GM23338 (cell line): ENCODE measurements around the gene SSR4. TPM values are rescaled to one million over a fixed set of nuclear protein-coding genes. Genes with fewer than 3 reads are reported as not detected.

ENCODE experiments used
- ATAC-seq: fragments of 200-7000 bp; cut with Tn5 transposase; 3 replicates; pipeline ENCODE4 v1.9.1; 2020
- DNase-seq: peaks from one replicate; pipeline ENCODE4 v3.0.0-alpha.2; 2015; ENCODE audit warnings: low spot score
- H2AFZ ChIP-seq: fragments of 200-600 bp; sonication (generic); 2 replicates; pipeline ENCODE4 v1.8.0; 2016; ENCODE audit warnings: antibody characterized with exemption, mild to moderate bottlenecking, moderate library complexity
- H3F3A ChIP-seq: fragments of 200-600 bp; sonication (generic); replicated peaks from 2 replicates; pipeline ENCODE4 v1.8.0; 2017; ENCODE audit warnings: antibody characterized with exemption, mixed run types, low read depth
- H3K27ac ChIP-seq: fragments of 200-600 bp; sonication (generic); 2 replicates; pipeline ENCODE4 v1.6.1; 2016; ENCODE audit warnings: low read depth
- H3K27me3 ChIP-seq: fragments of 200-600 bp; sonication (generic); 2 replicates; pipeline ENCODE4 v1.8.0; 2016; ENCODE audit warnings: mild to moderate bottlenecking, mixed run types, moderate library complexity; ENCODE audit not compliant: insufficient read depth
- H3K36me3 ChIP-seq: fragments of 200-600 bp; sonication (generic); 2 replicates; pipeline ENCODE4 v1.8.0; 2016; ENCODE audit warnings: mild to moderate bottlenecking; ENCODE audit not compliant: insufficient read depth
- H3K4me1 ChIP-seq: fragments of 200-600 bp; sonication (generic); 2 replicates; pipeline ENCODE4 v1.8.0; 2016; ENCODE audit warnings: mild to moderate bottlenecking, moderate library complexity; ENCODE audit not compliant: insufficient read depth
- H3K4me2 ChIP-seq: fragments of 200-600 bp; sonication (generic); 2 replicates; pipeline ENCODE4 v1.7.1; 2017; ENCODE audit warnings: mixed run types
- H3K4me3 ChIP-seq: fragments of 200-600 bp; sonication (generic); 2 replicates; pipeline ENCODE4 v1.6.1; 2016; ENCODE audit warnings: mixed run types
- H3K79me2 ChIP-seq: fragments of 200-600 bp; sonication (generic); replicated peaks from 2 replicates; pipeline ENCODE4 v1.8.0; 2017; ENCODE audit warnings: mild to moderate bottlenecking; ENCODE audit not compliant: insufficient read depth
- H3K9me2 ChIP-seq: fragments of 200-600 bp; sonication (generic); 2 replicates; pipeline ENCODE4 v1.8.0; 2017; ENCODE audit not compliant: insufficient read depth
- H4K20me1 ChIP-seq: fragments of 200-600 bp; sonication (generic); replicated peaks from 2 replicates; pipeline ENCODE4 v1.8.0; 2017; ENCODE audit warnings: mild to moderate bottlenecking; ENCODE audit not compliant: insufficient read depth
- H3K27ac Mint-ChIP-seq: 2 replicates; pipeline ENCODE4 v1.8.0; 2020; ENCODE audit warnings: inconsistent platforms, mild to moderate bottlenecking, moderate library complexity, mixed read lengths
- H3K27me3 Mint-ChIP-seq: 3 replicates; pipeline ENCODE4 v1.8.0; 2022; ENCODE audit warnings: low read depth, mild to moderate bottlenecking, moderate library complexity, mixed read lengths, inconsistent platforms; ENCODE audit not compliant: insufficient read depth, poor library complexity
- H3K36me3 Mint-ChIP-seq: 3 replicates; pipeline ENCODE4 v1.8.0; 2021; ENCODE audit warnings: low read depth, mild to moderate bottlenecking, inconsistent platforms, moderate library complexity, mixed read lengths
- H3K4me1 Mint-ChIP-seq: 3 replicates; pipeline ENCODE4 v1.8.0; 2020; ENCODE audit warnings: mild to moderate bottlenecking, inconsistent platforms, mixed read lengths
- H3K4me3 Mint-ChIP-seq: 3 replicates; pipeline ENCODE4 v1.8.0; 2021; ENCODE audit warnings: moderate library complexity, mild to moderate bottlenecking, inconsistent platforms, mixed read lengths
- H3K9me3 Mint-ChIP-seq: 3 replicates; pipeline ENCODE4 v1.8.0; 2020; ENCODE audit warnings: moderate library complexity, mild to moderate bottlenecking, inconsistent platforms, mixed read lengths
- NANOG ChIP-seq: IDR thresholded peaks from 2 replicates; pipeline ENCODE4 v1.6.1; 2016; ENCODE audit warnings: antibody characterized with exemption, borderline replicate concordance
- ZNF114 ChIP-seq: fragments of 250-450 bp; sonication (Bioruptor Pico); IDR thresholded peaks from 2 replicates; pipeline ENCODE4 v1.5.0; 2020; ENCODE audit warnings: mild to moderate bottlenecking, moderate library complexity
- polyA plus RNA-seq: library from polyadenylated mRNA; unstranded; fragments of >200 nt; fragmentation: Nextera tagmentation; extraction: Ambion mirVana; gene quantifications from 2 replicates; pipeline ENCODE4 v1.2.1, GENCODE V29; 2016
- total RNA-seq: library from RNA; depleted of rRNA; stranded (reverse); fragments of >200 nt; shearing (Covaris generic); gene quantifications from 2 replicates; pipeline ENCODE4 v1.2.3, GENCODE V29; 2014
- TF ChIP-seq, protein P1 (sequence below), 2 experiments: fragments of 200-600 bp in 1 of 2; sonication (generic) in 1 of 2; conservative IDR thresholded peaks; 2 replicates each; pipeline versions ENCODE4 v1.5.1 to v1.6.1; 2016 to 2017; ENCODE audit warnings: antibody characterized with exemption in 2 of 2, low read depth in 2 of 2, mild to moderate bottlenecking in 2 of 2, moderate library complexity in 1 of 2
- TF ChIP-seq, protein P2 (sequence below): IDR thresholded peaks from 2 replicates; pipeline ENCODE4 v1.6.1; 2016; ENCODE audit warnings: antibody characterized with exemption
- TF ChIP-seq, protein P3 (sequence below): fragments of 250-450 bp; sonication (Bioruptor Pico); IDR thresholded peaks from 2 replicates; pipeline ENCODE4 v1.5.0; 2020; ENCODE audit warnings: mild to moderate bottlenecking, moderate library complexity

Gene SSR4
- total and polyA plus RNA-seq, 2 experiments from 2014 or later: 107 to 352 TPM

GRCh38 chrX:153830640-153831428 is 36.4 kb downstream of the SSR4 start:
- TF ChIP-seq, protein P1, sequence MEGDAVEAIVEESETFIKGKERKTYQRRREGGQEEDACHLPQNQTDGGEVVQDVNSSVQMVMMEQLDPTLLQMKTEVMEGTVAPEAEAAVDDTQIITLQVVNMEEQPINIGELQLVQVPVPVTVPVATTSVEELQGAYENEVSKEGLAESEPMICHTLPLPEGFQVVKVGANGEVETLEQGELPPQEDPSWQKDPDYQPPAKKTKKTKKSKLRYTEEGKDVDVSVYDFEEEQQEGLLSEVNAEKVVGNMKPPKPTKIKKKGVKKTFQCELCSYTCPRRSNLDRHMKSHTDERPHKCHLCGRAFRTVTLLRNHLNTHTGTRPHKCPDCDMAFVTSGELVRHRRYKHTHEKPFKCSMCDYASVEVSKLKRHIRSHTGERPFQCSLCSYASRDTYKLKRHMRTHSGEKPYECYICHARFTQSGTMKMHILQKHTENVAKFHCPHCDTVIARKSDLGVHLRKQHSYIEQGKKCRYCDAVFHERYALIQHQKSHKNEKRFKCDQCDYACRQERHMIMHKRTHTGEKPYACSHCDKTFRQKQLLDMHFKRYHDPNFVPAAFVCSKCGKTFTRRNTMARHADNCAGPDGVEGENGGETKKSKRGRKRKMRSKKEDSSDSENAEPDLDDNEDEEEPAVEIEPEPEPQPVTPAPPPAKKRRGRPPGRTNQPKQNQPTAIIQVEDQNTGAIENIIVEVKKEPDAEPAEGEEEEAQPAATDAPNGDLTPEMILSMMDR (conservative IDR thresholded peaks at IDR 0.05; ENCODE audit: low read depth in 2 of 2): no peak
- no peak for TF ChIP-seq ZNF114 (CRISPR knock-in tag)
- no peak overlapping the region for H2AFZ ChIP-seq
- peak overlapping the region; percentile 84 for H3K4me2 ChIP-seq
- no peaks in the 10 kb centered on the region for H3K9me2 ChIP-seq
- no peak overlapping the region for H3K27ac Mint-ChIP-seq
- H3K79me2 ChIP-seq: peaks cover 48% of the 10 kb centered on the region
- H3K9me3 Mint-ChIP-seq: no peaks in the 10 kb centered on the region
- H3K27me3 ChIP-seq: no peaks in the 10 kb centered on the region
- peaks cover 10% of the 10 kb centered on the region for H3K27me3 Mint-ChIP-seq
- H3K27ac ChIP-seq: no peak overlapping the region
- H3K36me3 ChIP-seq: no peaks in the 10 kb centered on the region
- H3K4me3 Mint-ChIP-seq: peak overlapping the region; percentile 74
- H4K20me1 ChIP-seq: no peaks in the 10 kb centered on the region
- H3K4me1 Mint-ChIP-seq: peaks cover 24% of the 10 kb centered on the region
- H3K4me3 ChIP-seq: peak overlapping the region; percentile 63
- H3K4me1 ChIP-seq: peaks cover 13% of the 10 kb centered on the region
- ATAC-seq (peak; percentile 16), DNase-seq (no peak)
- peaks cover 20% of the 10 kb centered on the region for H3K36me3 Mint-ChIP-seq
- H3F3A ChIP-seq: no peaks in the 10 kb centered on the region

DNA sequence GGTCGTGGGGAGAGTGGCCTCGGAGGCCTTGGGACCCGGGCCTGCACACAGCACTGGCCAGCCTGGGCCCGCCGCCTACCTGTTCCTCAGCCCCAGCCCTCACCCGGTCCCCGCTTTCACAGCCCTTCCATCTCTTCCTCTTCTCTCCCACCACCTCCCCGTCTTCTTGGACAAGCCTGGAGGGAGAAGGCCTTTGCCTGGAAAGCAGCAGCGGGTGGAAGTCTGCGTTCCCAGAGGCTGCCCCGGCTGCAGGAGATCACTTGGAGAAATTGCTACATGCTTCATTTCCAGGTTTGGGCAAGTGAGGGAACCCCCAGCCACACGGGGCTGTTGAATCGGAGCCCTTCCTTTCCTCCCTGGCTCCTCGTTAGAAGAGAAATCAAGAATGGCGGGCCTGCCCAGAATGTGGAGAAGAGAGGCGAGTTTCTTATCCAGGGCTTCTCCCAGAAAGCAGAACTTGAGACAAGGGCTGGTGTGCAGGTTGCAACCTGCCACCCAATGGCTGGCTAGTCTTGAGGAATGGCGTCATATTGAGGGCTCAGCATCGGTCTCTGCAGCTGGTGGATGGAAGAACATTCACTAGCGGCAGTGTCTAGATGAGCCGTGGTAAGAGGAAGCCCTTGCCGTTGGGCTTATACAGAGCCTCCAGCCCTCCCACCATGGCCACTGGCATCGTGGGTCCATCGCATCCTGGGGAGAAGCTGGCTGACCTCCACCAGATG is 37.1 kb downstream of the SSR4 start:
- H3K9me3 Mint-ChIP-seq: no peaks in the 10 kb centered on the region
- Histone ChIP-seq H3K9me2 (no peaks in the 10 kb centered on the region), H3K4me1 (peaks cover 6% of the 10 kb centered on the region; the same call in 1 of the 2 replicates), H3K27ac (no peak overlapping the region), H3K36me3 (no peaks in the 10 kb centered on the region), H3K4me2 (peak overlapping the region; percentile 84), H3F3A (no peaks in the 10 kb centered on the region), H3K79me2 (peaks cover 41% of the 10 kb centered on the region), H2AFZ (no peak overlapping the region), H3K27me3 (no peaks in the 10 kb centered on the region), H4K20me1 (no peaks in the 10 kb centered on the region), H3K4me3 (peak overlapping the region; percentile 63)
- no peak for TF ChIP-seq NANOG
- TF ChIP-seq, protein P2, sequence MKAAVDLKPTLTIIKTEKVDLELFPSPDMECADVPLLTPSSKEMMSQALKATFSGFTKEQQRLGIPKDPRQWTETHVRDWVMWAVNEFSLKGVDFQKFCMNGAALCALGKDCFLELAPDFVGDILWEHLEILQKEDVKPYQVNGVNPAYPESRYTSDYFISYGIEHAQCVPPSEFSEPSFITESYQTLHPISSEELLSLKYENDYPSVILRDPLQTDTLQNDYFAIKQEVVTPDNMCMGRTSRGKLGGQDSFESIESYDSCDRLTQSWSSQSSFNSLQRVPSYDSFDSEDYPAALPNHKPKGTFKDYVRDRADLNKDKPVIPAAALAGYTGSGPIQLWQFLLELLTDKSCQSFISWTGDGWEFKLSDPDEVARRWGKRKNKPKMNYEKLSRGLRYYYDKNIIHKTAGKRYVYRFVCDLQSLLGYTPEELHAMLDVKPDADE: no peak
- peaks cover 20% of the 10 kb centered on the region for H3K36me3 Mint-ChIP-seq
- H3K4me1 Mint-ChIP-seq: peaks cover 24% of the 10 kb centered on the region
- H3K4me3 Mint-ChIP-seq: peak overlapping the region; percentile 74
- H3K27me3 Mint-ChIP-seq: peaks cover 12% of the 10 kb centered on the region
- peak; percentile 10 for ATAC-seq
- H3K27ac Mint-ChIP-seq: no peak overlapping the region
- DNase-seq: no peak

DNA sequence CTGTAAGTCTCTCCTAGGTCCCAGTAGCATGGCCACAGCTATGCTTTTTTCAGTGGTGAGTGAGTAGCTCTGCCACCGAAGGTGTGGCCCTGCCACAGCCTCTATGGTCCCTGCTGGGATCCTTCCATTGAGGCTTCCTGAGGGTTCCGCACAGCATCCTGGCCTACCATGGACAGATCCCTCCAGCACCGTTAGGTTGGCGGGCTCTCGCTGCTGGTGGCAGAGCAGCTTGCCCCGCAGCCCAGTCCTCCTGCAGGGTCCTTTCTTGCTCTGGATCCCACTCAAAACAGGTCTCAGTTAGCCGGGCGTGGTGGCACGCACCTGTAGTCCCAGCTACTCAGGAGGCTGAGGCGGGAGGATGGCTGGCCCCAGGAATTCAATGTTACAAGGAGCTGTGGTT is 38.3 kb downstream of the SSR4 start:
- H3K79me2 ChIP-seq: peaks cover 29% of the 10 kb centered on the region
- H3K36me3 Mint-ChIP-seq: peaks cover 8% of the 10 kb centered on the region
- TF ChIP-seq, protein P3, sequence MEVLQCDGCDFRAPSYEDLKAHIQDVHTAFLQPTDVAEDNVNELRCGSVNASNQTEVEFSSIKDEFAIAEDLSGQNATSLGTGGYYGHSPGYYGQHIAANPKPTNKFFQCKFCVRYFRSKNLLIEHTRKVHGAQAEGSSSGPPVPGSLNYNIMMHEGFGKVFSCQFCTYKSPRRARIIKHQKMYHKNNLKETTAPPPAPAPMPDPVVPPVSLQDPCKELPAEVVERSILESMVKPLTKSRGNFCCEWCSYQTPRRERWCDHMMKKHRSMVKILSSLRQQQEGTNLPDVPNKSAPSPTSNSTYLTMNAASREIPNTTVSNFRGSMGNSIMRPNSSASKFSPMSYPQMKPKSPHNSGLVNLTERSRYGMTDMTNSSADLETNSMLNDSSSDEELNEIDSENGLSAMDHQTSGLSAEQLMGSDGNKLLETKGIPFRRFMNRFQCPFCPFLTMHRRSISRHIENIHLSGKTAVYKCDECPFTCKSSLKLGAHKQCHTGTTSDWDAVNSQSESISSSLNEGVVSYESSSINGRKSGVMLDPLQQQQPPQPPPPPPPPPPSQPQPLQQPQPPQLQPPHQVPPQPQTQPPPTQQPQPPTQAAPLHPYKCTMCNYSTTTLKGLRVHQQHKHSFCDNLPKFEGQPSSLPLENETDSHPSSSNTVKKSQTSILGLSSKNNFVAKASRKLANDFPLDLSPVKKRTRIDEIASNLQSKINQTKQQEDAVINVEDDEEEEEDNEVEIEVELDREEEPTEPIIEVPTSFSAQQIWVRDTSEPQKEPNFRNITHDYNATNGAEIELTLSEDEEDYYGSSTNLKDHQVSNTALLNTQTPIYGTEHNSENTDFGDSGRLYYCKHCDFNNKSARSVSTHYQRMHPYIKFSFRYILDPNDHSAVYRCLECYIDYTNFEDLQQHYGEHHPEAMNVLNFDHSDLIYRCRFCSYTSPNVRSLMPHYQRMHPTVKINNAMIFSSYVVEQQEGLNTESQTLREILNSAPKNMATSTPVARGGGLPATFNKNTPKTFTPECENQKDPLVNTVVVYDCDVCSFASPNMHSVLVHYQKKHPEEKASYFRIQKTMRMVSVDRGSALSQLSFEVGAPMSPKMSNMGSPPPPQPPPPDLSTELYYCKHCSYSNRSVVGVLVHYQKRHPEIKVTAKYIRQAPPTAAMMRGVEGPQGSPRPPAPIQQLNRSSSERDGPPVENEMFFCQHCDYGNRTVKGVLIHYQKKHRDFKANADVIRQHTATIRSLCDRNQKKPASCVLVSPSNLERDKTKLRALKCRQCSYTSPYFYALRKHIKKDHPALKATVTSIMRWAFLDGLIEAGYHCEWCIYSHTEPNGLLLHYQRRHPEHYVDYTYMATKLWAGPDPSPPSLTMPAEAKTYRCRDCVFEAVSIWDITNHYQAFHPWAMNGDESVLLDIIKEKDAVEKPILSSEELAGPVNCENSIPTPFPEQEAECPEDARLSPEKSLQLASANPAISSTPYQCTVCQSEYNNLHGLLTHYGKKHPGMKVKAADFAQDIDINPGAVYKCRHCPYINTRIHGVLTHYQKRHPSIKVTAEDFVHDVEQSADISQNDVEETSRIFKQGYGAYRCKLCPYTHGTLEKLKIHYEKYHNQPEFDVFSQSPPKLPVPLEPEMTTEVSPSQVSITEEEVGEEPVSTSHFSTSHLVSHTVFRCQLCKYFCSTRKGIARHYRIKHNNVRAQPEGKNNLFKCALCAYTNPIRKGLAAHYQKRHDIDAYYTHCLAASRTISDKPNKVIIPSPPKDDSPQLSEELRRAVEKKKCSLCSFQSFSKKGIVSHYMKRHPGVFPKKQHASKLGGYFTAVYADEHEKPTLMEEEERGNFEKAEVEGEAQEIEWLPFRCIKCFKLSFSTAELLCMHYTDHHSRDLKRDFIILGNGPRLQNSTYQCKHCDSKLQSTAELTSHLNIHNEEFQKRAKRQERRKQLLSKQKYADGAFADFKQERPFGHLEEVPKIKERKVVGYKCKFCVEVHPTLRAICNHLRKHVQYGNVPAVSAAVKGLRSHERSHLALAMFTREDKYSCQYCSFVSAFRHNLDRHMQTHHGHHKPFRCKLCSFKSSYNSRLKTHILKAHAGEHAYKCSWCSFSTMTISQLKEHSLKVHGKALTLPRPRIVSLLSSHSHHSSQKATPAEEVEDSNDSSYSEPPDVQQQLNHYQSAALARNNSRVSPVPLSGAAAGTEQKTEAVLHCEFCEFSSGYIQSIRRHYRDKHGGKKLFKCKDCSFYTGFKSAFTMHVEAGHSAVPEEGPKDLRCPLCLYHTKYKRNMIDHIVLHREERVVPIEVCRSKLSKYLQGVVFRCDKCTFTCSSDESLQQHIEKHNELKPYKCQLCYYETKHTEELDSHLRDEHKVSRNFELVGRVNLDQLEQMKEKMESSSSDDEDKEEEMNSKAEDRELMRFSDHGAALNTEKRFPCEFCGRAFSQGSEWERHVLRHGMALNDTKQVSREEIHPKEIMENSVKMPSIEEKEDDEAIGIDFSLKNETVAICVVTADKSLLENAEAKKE (CRISPR knock-in tag): no peak

More for the DNA sequence above, 38.3 kb downstream of the SSR4 start:
- Histone ChIP-seq H3K4me3 (no peak overlapping the region), H3F3A (no peaks in the 10 kb centered on the region), H3K9me2 (no peaks in the 10 kb centered on the region), H4K20me1 (no peaks in the 10 kb centered on the region), H3K4me1 (peaks cover 4% of the 10 kb centered on the region; the same call in 1 of the 2 replicates), H3K27ac (no peak overlapping the region), H3K27me3 (no peaks in the 10 kb centered on the region), H2AFZ (no peak overlapping the region), H3K36me3 (no peaks in the 10 kb centered on the region), H3K4me2 (no peak overlapping the region)
- Mint-ChIP-seq H3K27ac (no peak overlapping the region), H3K4me3 (no peak overlapping the region), H3K27me3 (peaks cover 10% of the 10 kb centered on the region), H3K4me1 (peaks cover 13% of the 10 kb centered on the region), H3K9me3 (no peaks in the 10 kb centered on the region)
- DNase-seq: no peak
- no peak for ATAC-seq
